ENCODE results near the gene WDR1.

WDR1 gene

GRCh38 chr4:10124167-10124930, 7.8 kb upstream of the WDR1 start:
- no peak for TF ChIP-seq CTCF (IDR thresholded peaks at IDR 0.05; ENCODE audit: control insufficient read depth, insufficient read depth, low read depth, low read length, missing control alignments)
- no peak overlapping the region for H3K4me3 ChIP-seq (ENCODE audit: control insufficient read depth, low read depth, low read length)
- no peak for DNase-seq (ENCODE audit: low read depth)

GRCh38 chr4:10123227-10124101, 6.9 kb upstream of the WDR1 start:
- no peak for TF ChIP-seq CTCF (IDR thresholded peaks at IDR 0.05; ENCODE audit: control insufficient read depth, insufficient read depth, low read depth, low read length, missing control alignments)
- DNase-seq (ENCODE audit: low read depth): no peak
- H3K4me3 ChIP-seq (ENCODE audit: control insufficient read depth, low read depth, low read length): no peak overlapping the region

GRCh38 chr4:10122236-10122932, 5.8 kb upstream of the WDR1 start:
- H3K4me3 ChIP-seq (ENCODE audit: control insufficient read depth, low read depth, low read length): no peak overlapping the region
- no peak for TF ChIP-seq CTCF (IDR thresholded peaks at IDR 0.05; ENCODE audit: control insufficient read depth, insufficient read depth, low read depth, low read length, missing control alignments)
- no peak for DNase-seq (ENCODE audit: low read depth)

GRCh38 chr4:10121568-10122208, 5.1 kb upstream of the WDR1 start:
- no peak for TF ChIP-seq CTCF (IDR thresholded peaks at IDR 0.05; ENCODE audit: control insufficient read depth, insufficient read depth, low read depth, low read length, missing control alignments)
- no peak for DNase-seq (ENCODE audit: low read depth)
- no peak overlapping the region for H3K4me3 ChIP-seq (ENCODE audit: control insufficient read depth, low read depth, low read length)

GRCh38 chr4:10120943-10121567, 4.5 kb upstream of the WDR1 start:
- no peak for DNase-seq (ENCODE audit: low read depth)
- H3K4me3 ChIP-seq (ENCODE audit: control insufficient read depth, low read depth, low read length): no peak overlapping the region
- no peak for TF ChIP-seq CTCF (IDR thresholded peaks at IDR 0.05; ENCODE audit: control insufficient read depth, insufficient read depth, low read depth, low read length, missing control alignments)

- TF ChIP-seq CTCF (IDR thresholded peaks at IDR 0.05; ENCODE audit: control insufficient read depth, insufficient read depth, low read depth, low read length, missing control alignments): no peak
- DNase-seq (ENCODE audit: low read depth): no peak
- no peak overlapping the region for H3K4me3 ChIP-seq (ENCODE audit: control insufficient read depth, low read depth, low read length)
Measured at GRCh38 chr4:10119773-10120172, 3.2 kb upstream of the WDR1 start.

All from AG09309 (cell line).